Measurements from ENCODE around the gene NDUFS7. TPM values are rescaled to one million over a fixed set of nuclear protein-coding genes. Genes with fewer than 3 reads are reported as not detected.
A peak's percentile ranks its signal among the peaks of the same experiment; 100 is the strongest.

NDUFS7 gene
- total and polyA plus RNA-seq, 2 donors = 26.4 to 173 TPM

GRCh38 chr19:1360126-1360817 lies 23.4 kb upstream of the NDUFS7 start:
- DNase-seq (ENCODE audit: extremely low spot score) = no peak
- Histone ChIP-seq H3K4me1 (ENCODE audit: insufficient read depth) (no peaks in the 10 kb centered on the region), H3K4me3 (ENCODE audit: low read depth, low read length) (no peak overlapping the region), H3K36me3 (ENCODE audit: insufficient read depth) (peaks cover 5% of the 10 kb centered on the region), H3K27ac (ENCODE audit: low read depth) (no peak overlapping the region)
- 67% methylated on average over 30 of the region's 30 CpGs for WGBS

- H3K36me3 ChIP-seq (ENCODE audit: insufficient read depth) = peaks cover 5% of the 10 kb centered on the region
- peak overlapping the region; percentile 7 for H3K4me3 ChIP-seq (ENCODE audit: low read depth, low read length)
- DNase-seq (ENCODE audit: extremely low spot score) = no peak
- 25% methylated on average over 31 of the region's 31 CpGs for WGBS
- no peak overlapping the region for H3K27ac ChIP-seq (ENCODE audit: low read depth)
- no peaks in the 10 kb centered on the region for H3K4me1 ChIP-seq (ENCODE audit: insufficient read depth)
Measured at GRCh38 chr19:1360818-1361461, 22.8 kb upstream of the NDUFS7 start.

GRCh38 chr19:1361601-1362386 lies 21.9 kb upstream of the NDUFS7 start:
- Histone ChIP-seq H3K4me3 (ENCODE audit: low read depth, low read length) (no peak overlapping the region), H3K27ac (ENCODE audit: low read depth) (no peak overlapping the region), H3K36me3 (ENCODE audit: insufficient read depth) (peaks cover 5% of the 10 kb centered on the region), H3K4me1 (ENCODE audit: insufficient read depth) (no peaks in the 10 kb centered on the region)
- WGBS = 70% methylated on average over 30 of the region's 30 CpGs
- DNase-seq (ENCODE audit: extremely low spot score) = no peak

- WGBS = 91% methylated on average over 42 of the region's 42 CpGs
- DNase-seq (ENCODE audit: extremely low spot score) = no peak
- Histone ChIP-seq H3K4me3 (ENCODE audit: low read depth, low read length) (no peak overlapping the region), H3K4me1 (ENCODE audit: insufficient read depth) (no peaks in the 10 kb centered on the region), H3K27ac (ENCODE audit: low read depth) (no peak overlapping the region), H3K36me3 (ENCODE audit: insufficient read depth) (peaks cover 5% of the 10 kb centered on the region)
Measured at GRCh38 chr19:1362387-1363257, 21.1 kb upstream of the NDUFS7 start.

GRCh38 chr19:1363599-1363998 lies 20.1 kb upstream of the NDUFS7 start:
- H3K36me3 ChIP-seq (ENCODE audit: insufficient read depth) = peaks cover 2% of the 10 kb centered on the region
- H3K4me3 ChIP-seq (ENCODE audit: low read depth, low read length) = no peak overlapping the region
- no peaks in the 10 kb centered on the region for H3K4me1 ChIP-seq (ENCODE audit: insufficient read depth)
- no peak overlapping the region for H3K27ac ChIP-seq (ENCODE audit: low read depth)
- DNase-seq (ENCODE audit: extremely low spot score) = no peak
- WGBS = 81% methylated on average over 10 of the region's 10 CpGs

GRCh38 chr19:1364070-1364704 lies 19.5 kb upstream of the NDUFS7 start:
- H3K27ac ChIP-seq (ENCODE audit: low read depth) = no peak overlapping the region
- no peak overlapping the region for H3K4me3 ChIP-seq (ENCODE audit: low read depth, low read length)
- WGBS = 76% methylated on average over 15 of the region's 15 CpGs
- no peaks in the 10 kb centered on the region for H3K4me1 ChIP-seq (ENCODE audit: insufficient read depth)
- no peaks in the 10 kb centered on the region for H3K36me3 ChIP-seq (ENCODE audit: insufficient read depth)
- no peak for DNase-seq (ENCODE audit: extremely low spot score)

- H3K4me3 ChIP-seq (ENCODE audit: low read depth, low read length) = no peak overlapping the region
- no peak overlapping the region for H3K27ac ChIP-seq (ENCODE audit: low read depth)
- DNase-seq (ENCODE audit: extremely low spot score) = no peak
- WGBS = 85% methylated on average over 37 of the region's 37 CpGs
- H3K36me3 ChIP-seq (ENCODE audit: insufficient read depth) = no peaks in the 10 kb centered on the region
- H3K4me1 ChIP-seq (ENCODE audit: insufficient read depth) = no peaks in the 10 kb centered on the region
Measured at GRCh38 chr19:1365319-1366269, 18.1 kb upstream of the NDUFS7 start.

- no peaks in the 10 kb centered on the region for H3K36me3 ChIP-seq (ENCODE audit: insufficient read depth)
- H3K4me1 ChIP-seq (ENCODE audit: insufficient read depth) = no peaks in the 10 kb centered on the region
- DNase-seq (ENCODE audit: extremely low spot score) = no peak
- no peak overlapping the region for H3K27ac ChIP-seq (ENCODE audit: low read depth)
- no peak overlapping the region for H3K4me3 ChIP-seq (ENCODE audit: low read depth, low read length)
- 90% methylated on average over 10 of the region's 10 CpGs for WGBS
Measured at GRCh38 chr19:1366296-1366695, 17.4 kb upstream of the NDUFS7 start.

GRCh38 chr19:1366899-1367870 lies 16.5 kb upstream of the NDUFS7 start:
- DNase-seq (ENCODE audit: extremely low spot score) = no peak
- Histone ChIP-seq H3K4me1 (ENCODE audit: insufficient read depth) (no peaks in the 10 kb centered on the region), H3K4me3 (ENCODE audit: low read depth, low read length) (no peak overlapping the region), H3K36me3 (ENCODE audit: insufficient read depth) (no peaks in the 10 kb centered on the region), H3K27ac (ENCODE audit: low read depth) (no peak overlapping the region)
- 76% methylated on average over 35 of the region's 35 CpGs for WGBS

GRCh38 chr19:1369214-1369805 lies 14.4 kb upstream of the NDUFS7 start:
- no peak overlapping the region for H3K4me3 ChIP-seq (ENCODE audit: low read depth, low read length)
- H3K27ac ChIP-seq (ENCODE audit: low read depth) = no peak overlapping the region
- H3K36me3 ChIP-seq (ENCODE audit: insufficient read depth) = peaks cover 3% of the 10 kb centered on the region
- 95% methylated on average over 18 of the region's 18 CpGs for WGBS
- no peak for DNase-seq (ENCODE audit: extremely low spot score)
- no peaks in the 10 kb centered on the region for H3K4me1 ChIP-seq (ENCODE audit: insufficient read depth)

Data from urinary bladder (tissue), 4 donors.